Ovary (tissue), 9 donors: ENCODE results near the gene LHFPL4. TPM values are rescaled to one million over a fixed set of nuclear protein-coding genes. Genes with fewer than 3 reads are reported as not detected.
A peak's percentile ranks its signal among the peaks of the same experiment; 100 is the strongest.

ENCODE experiments used
- DNase-seq, 5 donors: peaks; one replicate each; pipeline ENCODE4 v3.0.0-alpha.2; 2019 to 2020
- H3K27ac ChIP-seq, 2 donors: fragments of 200-600 bp; one replicate each; pipeline versions ENCODE4 v1.5.1 to v1.8.0; 2019 to 2022
- H3K27me3 ChIP-seq: fragments of 200-600 bp; one replicate; pipeline ENCODE4 v1.8.0; 2022
- H3K36me3 ChIP-seq: fragments of 200-600 bp; sonication (generic); one replicate; pipeline ENCODE4 v1.5.1; 2019
- H3K4me1 ChIP-seq: one replicate; pipeline ENCODE4 v1.8.1; 2013; ENCODE audit warnings: mild to moderate bottlenecking, moderate library complexity; ENCODE audit not compliant: insufficient read depth
- H3K4me3 ChIP-seq: fragments of 200-600 bp; sonication (generic); one replicate; pipeline ENCODE4 v1.5.1; 2017
- H3K9me3 ChIP-seq, 2 donors: fragments of 200-600 bp in 1 of 2; sonication (generic) in 1 of 2; one replicate each; pipeline versions ENCODE4 v1.5.1 to v1.8.1; 2013 to 2019; ENCODE audit warnings: mild to moderate bottlenecking in 1 of 2, moderate library complexity in 1 of 2
- CTCF ChIP-seq, 3 donors: fragments of 450-650 bp in 2 of 3; fragments of 200-600 bp in 1 of 3; IDR thresholded peaks; one replicate each; pipeline versions ENCODE4 v1.5.1 to v1.8.0; 2016 to 2022; ENCODE audit warnings: antibody characterized with exemption in 3 of 3, mild to moderate bottlenecking in 1 of 3
- EP300 ChIP-seq: sonication (generic); formaldehyde crosslinking; IDR thresholded peaks from one replicate; pipeline ENCODE4 v1.6.1; 2017; ENCODE audit warnings: antibody characterized with exemption
- POLR2A ChIP-seq: fragments of 450-650 bp; IDR thresholded peaks from one replicate; pipeline ENCODE4 v1.6.1; 2017; ENCODE audit warnings: antibody characterized with exemption, mild to moderate bottlenecking, moderate library complexity
- WGBS, 3 donors: extraction: QIAGEN DNeasy Blood & Tissue Kit in 1 of 3; methylation state at CpG; one replicate each; pipeline versions ENCODE4 v1.1.5 to v1.1.7; 2013 to 2017; 5-methylcytosine and 5-hydroxymethylcytosine counted together
- intact Hi-C, 4 donors: fragments of 100-400 bp; cut with DNase I; formaldehyde crosslinking; loops; one replicate each; pipeline versions ENCODE4 v1.11.0 to v1.15.1; 2022 to 2023
- polyA plus RNA-seq, 2 donors: library from polyadenylated mRNA; stranded (reverse); fragments of 200-250 nt in 1 of 2; fragments of 350-450 nt in 1 of 2; fragmentation: Illumina TruSeq in 1 of 2; extraction: RNeasy Lipid Tissue Mini Kit (QIAGEN cat#74804) in 1 of 2; gene quantifications; one replicate each; pipeline ENCODE4 v1.2.3, GENCODE V29; 2013 to 2014
- total RNA-seq, 7 donors: library from RNA; depleted of rRNA in 2 of 7; stranded (reverse); fragments of >200 nt in 2 of 7; fragmentation: NEBNext Ultra II Directional in 3 of 7; extraction: Animal tissue kit (Norgen Biotek cat#: 25700) in 3 of 7; gene quantifications; one replicate each; pipeline versions ENCODE4 v1.1.0 to v1.2.4, GENCODE V29; 2016 to 2023
- donor health status: DM: no; HTN: no; CAD: no; lungs with moderate emphysema.
- donor health status: DM: no; HTN: no; CAD: no.
- donor health status: Bipolar disorder and iron deficiency.
- donor health status: DM: yes; HTN: yes; CAD: no.
- donor health status: DM: no; HTN: no; CAD: no.
- donor health status: DM: yes; HTN: yes; CAD: no.

LHFPL4 gene
- total and polyA plus RNA-seq, 9 donors: 0.05 to 0.51 TPM; not detected in 7

DNA sequence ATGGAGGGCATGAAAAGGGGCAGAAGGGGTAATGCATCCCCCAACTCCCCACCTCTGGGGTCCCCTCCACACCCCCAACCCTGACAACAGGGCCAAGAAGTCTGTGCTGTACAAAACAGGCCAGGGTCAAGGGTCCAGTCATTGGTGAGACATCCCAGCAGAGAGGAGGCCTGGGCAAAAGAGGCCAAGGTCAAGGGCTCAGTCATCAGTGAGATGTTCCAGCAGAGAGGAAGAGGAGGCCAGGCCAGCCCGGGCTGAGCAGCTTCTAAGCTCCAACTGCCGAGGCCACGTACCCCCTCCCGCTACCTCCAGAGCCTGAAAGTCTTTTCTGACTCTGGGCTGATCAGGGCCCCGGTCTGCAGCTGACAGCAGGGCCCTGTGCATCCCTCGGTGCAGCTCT, 52.4 kb downstream of the LHFPL4 start:
- no peak overlapping the region for H3K4me3 ChIP-seq
- no peaks in the 10 kb centered on the region for H3K36me3 ChIP-seq
- H3K4me1 ChIP-seq: no peaks in the 10 kb centered on the region
- no peaks in the 10 kb centered on the region for H3K9me3 ChIP-seq
- 34 to 42% (median 41%) methylated on average over 6 of the region's 6 CpGs for WGBS, 3 donors
- no peak for DNase-seq
- TF ChIP-seq POLR2A: no peak
- intact Hi-C loops: no loop called here
- H3K27me3 ChIP-seq: no peaks in the 10 kb centered on the region
- H3K27ac ChIP-seq: no peak overlapping the region

DNA sequence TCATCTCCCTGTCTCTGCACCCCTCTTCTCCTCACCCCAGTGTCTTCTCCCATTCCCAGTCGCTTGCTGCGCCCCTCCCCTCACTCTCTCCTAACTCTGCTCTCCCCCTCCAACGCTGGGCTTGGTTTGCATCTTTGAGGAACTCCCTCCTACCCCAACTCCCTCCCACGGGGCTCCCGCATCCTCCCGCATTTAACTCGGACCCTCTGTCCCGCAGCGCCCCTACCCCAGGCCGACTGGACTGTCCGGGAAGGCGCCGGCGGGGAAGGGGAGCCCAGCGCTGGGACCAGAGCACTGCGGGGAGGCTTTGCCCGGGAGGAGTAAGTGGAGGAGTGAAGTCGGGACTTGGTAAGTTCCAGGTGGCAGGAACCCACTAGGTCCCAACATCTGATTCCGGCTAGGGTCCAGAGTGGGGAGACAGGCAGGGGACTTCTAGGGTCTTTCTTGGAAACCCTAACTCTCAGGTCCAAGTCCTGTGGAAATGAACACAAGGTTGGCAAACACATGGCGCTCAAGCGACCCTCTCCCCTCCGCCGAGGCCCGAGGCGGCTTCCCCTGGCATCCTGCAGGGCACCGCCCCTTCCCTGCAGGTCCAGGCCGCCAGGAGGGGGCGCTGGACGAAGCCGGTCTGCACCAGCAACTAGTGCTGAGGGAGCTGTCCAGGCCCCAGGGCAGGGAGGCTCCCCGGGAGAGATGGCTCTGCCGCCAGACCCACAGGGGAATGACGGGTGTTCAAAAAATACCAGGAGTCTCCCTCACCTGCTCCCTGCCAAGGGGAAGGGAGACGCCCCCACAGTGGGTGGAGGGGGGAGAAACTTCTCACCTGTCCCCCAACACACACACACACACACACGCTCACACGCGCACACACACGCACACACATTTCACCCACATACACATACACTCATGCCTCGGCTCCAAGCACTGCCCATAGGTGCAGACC, 53.2 kb downstream of the LHFPL4 start:
- H3K36me3 ChIP-seq: no peaks in the 10 kb centered on the region
- intact Hi-C loops: no loop called here
- DNase-seq: peak; percentile 26 to 68 (median 52)
- H3K9me3 ChIP-seq: no peaks in the 10 kb centered on the region
- TF ChIP-seq POLR2A: no peak
- no peak for TF ChIP-seq CTCF (IDR thresholded peaks at IDR 0.05)
- no peak for TF ChIP-seq EP300
- no peaks in the 10 kb centered on the region for H3K27me3 ChIP-seq
- no peaks in the 10 kb centered on the region for H3K4me1 ChIP-seq
- 11 to 14% (median 12%) methylated on average over 36 to 39 of the region's 39 CpGs for WGBS, 3 donors
- no peak overlapping the region for H3K27ac ChIP-seq
- no peak overlapping the region for H3K4me3 ChIP-seq

- no peak for TF ChIP-seq EP300
- TF ChIP-seq POLR2A: no peak
- no peak for TF ChIP-seq CTCF (IDR thresholded peaks at IDR 0.05)
- peak in 1 of 5 donors; percentile 31 for DNase-seq
- intact Hi-C loops: no loop called here
- H3K27me3 ChIP-seq: no peaks in the 10 kb centered on the region
- H3K4me3 ChIP-seq: no peak overlapping the region
- WGBS, 3 donors: 11 to 14% (median 11%) methylated on average over 19 of the region's 19 CpGs
- no peaks in the 10 kb centered on the region for H3K4me1 ChIP-seq
- no peaks in the 10 kb centered on the region for H3K36me3 ChIP-seq
- no peaks in the 10 kb centered on the region for H3K9me3 ChIP-seq
- H3K27ac ChIP-seq: no peak overlapping the region
Measured at GRCh38 chr3:9499455-9500107, 54.0 kb downstream of the LHFPL4 start.

DNA sequence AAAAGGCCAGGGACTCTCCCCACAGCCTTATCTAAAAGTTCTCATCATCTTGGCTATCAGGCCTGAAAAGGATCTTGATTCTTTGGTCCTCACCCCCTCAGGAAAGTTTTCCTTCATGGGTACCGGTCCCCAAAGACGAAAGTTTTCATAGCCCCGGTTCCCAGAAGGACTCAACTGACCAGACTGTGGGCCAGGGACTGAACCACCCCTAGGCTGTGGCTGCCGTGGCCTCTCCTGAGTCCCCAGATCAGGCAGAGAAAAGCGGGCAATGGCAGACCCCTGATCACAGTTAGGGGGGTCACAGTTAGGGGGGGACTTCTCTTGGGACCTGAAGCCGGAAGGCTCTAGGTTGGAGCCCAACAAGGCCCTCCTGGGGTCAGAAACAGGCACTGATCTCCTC, 54.8 kb downstream of the LHFPL4 start:
- intact Hi-C loops: no loop called here
- Histone ChIP-seq H3K4me3 (no peak overlapping the region), H3K36me3 (no peaks in the 10 kb centered on the region), H3K9me3 (no peaks in the 10 kb centered on the region), H3K4me1 (no peaks in the 10 kb centered on the region), H3K27me3 (no peaks in the 10 kb centered on the region), H3K27ac (no peak overlapping the region)
- no peak for TF ChIP-seq EP300
- no peak for DNase-seq
- 81 to 91% (median 88%) methylated on average over 6 of the region's 6 CpGs for WGBS, 3 donors

DNA sequence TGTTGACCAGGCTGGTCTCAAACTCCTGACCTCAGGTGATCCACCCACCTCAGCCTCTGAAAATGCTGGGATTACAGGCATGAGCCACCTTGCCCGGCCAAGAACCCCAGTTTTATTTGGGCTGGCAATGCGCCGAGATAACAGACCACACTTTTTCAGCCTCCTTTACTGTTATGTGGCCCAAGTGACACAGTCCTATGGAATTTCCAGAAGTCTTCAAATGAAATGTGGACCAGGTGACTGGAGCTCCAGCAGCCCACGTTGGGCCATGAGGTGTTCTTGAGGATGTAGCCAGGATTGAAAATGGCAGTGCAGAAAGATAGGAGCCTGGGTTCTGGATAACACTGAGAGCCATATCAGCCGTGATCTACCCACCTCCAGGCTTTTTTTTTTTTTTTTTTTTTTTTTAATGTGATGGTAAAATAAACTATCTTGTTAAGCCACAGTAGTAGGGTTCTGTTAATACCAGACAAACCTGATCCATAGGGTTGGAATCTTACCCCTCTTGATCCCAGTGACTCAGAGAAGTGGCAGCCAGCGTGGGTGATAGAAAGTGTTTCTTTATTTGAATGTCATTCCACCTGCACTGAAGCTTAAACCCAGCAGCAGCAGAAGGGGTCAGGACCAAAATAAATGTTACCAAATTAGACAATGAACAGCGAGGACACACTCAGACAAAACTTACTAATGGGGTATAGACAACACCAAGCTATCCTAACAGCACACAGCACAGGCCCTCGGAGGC, 55.6 kb downstream of the LHFPL4 start:
- Histone ChIP-seq H3K27ac (no peak overlapping the region), H3K4me1 (no peaks in the 10 kb centered on the region), H3K27me3 (no peaks in the 10 kb centered on the region), H3K9me3 (no peaks in the 10 kb centered on the region), H3K4me3 (no peak overlapping the region), H3K36me3 (no peaks in the 10 kb centered on the region)
- TF ChIP-seq EP300 (no peak), CTCF (IDR thresholded peaks at IDR 0.05) (no peak), POLR2A (no peak)
- DNase-seq: no peak
- 83 to 90% (median 84%) methylated on average over 8 of the region's 8 CpGs for WGBS, 3 donors
- intact Hi-C loops: no loop called here
